SK-N-MC (cell line): Measurements from ENCODE around the gene MAGI1.

Source experiments
- DNase-seq: peaks from one replicate; pipeline ENCODE4 v3.0.0-alpha.2; 2011; ENCODE audit warnings: low read depth, low spot score
- H3K27ac ChIP-seq: fragments of 200-600 bp; sonication (generic); 2 replicates; pipeline ENCODE4 v1.5.1; 2016; ENCODE audit warnings: mixed run types
- H3K36me3 ChIP-seq: fragments of 200-600 bp; sonication (generic); 2 replicates; pipeline ENCODE4 v1.6.1; 2017; ENCODE audit warnings: antibody characterized with exemption, low read length, mixed read lengths; ENCODE audit not compliant: insufficient read depth
- H3K4me3 ChIP-seq: fragments of 200-600 bp; sonication (generic); 2 replicates; pipeline ENCODE4 v1.5.1; 2016
- H3K9ac ChIP-seq: fragments of 200-600 bp; sonication (generic); 2 replicates; pipeline ENCODE4 v1.8.0; 2017; ENCODE audit warnings: mixed run types, mixed read lengths; ENCODE audit not compliant: insufficient read length
- H3K9me3 ChIP-seq: fragments of 200-600 bp; sonication (generic); 2 replicates; pipeline ENCODE4 v1.6.1; 2017; ENCODE audit warnings: low read depth, mild to moderate bottlenecking, antibody characterized with exemption, low read length, moderate library complexity, mixed read lengths
- EZH2 ChIP-seq: fragments of 200-600 bp; sonication (generic); IDR thresholded peaks from one replicate; pipeline ENCODE4 v1.6.1; 2017; ENCODE audit warnings: antibody characterized with exemption
- FOXP2 ChIP-seq: optimal IDR thresholded peaks from 2 replicates; pipeline ENCODE3; 2011; ENCODE audit warnings: mild to moderate bottlenecking, moderate library complexity; ENCODE audit not compliant: insufficient read depth; ENCODE audit errors: extremely low read length, control extremely low read depth
- POLR2AphosphoS5 ChIP-seq: IDR thresholded peaks from 2 replicates; pipeline ENCODE4 v1.6.1; 2012; ENCODE audit warnings: mild to moderate bottlenecking, low read depth, low read length, borderline replicate concordance

Gene MAGI1

DNA sequence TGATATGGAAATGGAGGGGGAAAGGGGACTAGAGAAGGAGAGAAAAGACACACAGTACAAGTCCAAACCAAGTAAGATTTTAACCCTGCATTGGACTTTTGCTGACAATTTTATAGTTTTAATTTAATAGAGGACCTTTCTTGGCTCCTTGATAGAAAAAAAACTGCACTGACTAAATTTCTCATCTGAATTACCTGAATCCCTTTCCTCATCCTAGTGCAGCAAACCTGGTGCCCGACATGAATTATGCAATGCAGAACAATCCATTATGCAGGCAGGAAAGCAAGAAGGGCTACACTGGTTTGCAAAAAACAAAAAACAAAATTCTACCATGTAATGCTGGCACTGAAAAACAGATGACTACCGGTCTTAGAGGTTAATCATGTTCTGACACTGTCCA, 15.5 kb downstream of the MAGI1 start:
- no peak for TF ChIP-seq FOXP2
- no peak for TF ChIP-seq EZH2
- no peak for TF ChIP-seq POLR2AphosphoS5
- Histone ChIP-seq H3K4me3 (no peak overlapping the region), H3K36me3 (no peaks in the 10 kb centered on the region), H3K9ac (no peak overlapping the region), H3K9me3 (no peaks in the 10 kb centered on the region), H3K27ac (no peak overlapping the region)
- DNase-seq, result no peak

DNA sequence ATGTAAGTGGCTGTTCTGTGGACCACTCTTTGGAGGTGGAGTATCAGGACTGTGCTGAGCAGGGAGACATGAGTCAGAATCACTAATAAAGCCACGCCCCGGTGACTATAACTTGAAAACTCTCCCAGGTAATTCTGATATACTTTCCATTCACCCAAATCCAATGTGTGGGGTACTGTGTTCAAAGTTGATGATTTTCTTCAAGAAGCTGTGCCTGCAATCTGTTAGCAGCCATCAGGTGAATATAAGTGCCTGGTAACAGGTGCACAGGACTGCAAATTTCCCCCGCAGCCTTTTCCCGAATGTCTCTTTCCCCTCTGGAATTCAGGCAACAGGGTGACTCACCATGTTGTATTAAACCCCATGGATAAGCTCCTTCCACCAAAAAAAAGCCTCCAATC, 17.0 kb downstream of the MAGI1 start:
- Histone ChIP-seq H3K36me3 (no peaks in the 10 kb centered on the region), H3K4me3 (no peak overlapping the region), H3K27ac (no peak overlapping the region), H3K9ac (no peak overlapping the region), H3K9me3 (no peaks in the 10 kb centered on the region)
- TF ChIP-seq POLR2AphosphoS5 (no peak), FOXP2 (no peak), EZH2 (no peak)
- DNase-seq, result no peak

DNA sequence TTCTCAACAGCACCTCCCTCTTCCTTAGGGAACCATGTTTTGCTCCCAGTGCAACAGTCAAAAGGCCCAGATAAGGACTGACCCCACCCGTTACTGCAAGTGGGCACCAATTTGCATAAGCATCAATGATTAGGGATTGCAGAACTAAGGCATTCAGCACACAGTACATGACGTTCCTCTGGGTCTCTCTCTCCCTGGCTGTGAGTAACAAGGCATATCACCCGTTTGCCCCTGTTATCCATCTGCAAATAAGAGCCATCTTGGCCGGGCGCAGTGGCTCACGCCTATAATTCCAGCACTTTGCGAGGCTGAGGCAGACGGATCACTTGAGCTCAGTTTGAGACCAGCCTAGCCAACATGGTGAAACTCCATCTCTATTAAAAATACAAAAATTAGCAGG, 18.8 kb downstream of the MAGI1 start:
- no peak for DNase-seq
- Histone ChIP-seq H3K4me3 (no peak overlapping the region), H3K27ac (no peak overlapping the region), H3K36me3 (no peaks in the 10 kb centered on the region), H3K9me3 (no peaks in the 10 kb centered on the region), H3K9ac (no peak overlapping the region)
- TF ChIP-seq EZH2, result no peak
- no peak for TF ChIP-seq FOXP2
- TF ChIP-seq POLR2AphosphoS5, result no peak

DNA sequence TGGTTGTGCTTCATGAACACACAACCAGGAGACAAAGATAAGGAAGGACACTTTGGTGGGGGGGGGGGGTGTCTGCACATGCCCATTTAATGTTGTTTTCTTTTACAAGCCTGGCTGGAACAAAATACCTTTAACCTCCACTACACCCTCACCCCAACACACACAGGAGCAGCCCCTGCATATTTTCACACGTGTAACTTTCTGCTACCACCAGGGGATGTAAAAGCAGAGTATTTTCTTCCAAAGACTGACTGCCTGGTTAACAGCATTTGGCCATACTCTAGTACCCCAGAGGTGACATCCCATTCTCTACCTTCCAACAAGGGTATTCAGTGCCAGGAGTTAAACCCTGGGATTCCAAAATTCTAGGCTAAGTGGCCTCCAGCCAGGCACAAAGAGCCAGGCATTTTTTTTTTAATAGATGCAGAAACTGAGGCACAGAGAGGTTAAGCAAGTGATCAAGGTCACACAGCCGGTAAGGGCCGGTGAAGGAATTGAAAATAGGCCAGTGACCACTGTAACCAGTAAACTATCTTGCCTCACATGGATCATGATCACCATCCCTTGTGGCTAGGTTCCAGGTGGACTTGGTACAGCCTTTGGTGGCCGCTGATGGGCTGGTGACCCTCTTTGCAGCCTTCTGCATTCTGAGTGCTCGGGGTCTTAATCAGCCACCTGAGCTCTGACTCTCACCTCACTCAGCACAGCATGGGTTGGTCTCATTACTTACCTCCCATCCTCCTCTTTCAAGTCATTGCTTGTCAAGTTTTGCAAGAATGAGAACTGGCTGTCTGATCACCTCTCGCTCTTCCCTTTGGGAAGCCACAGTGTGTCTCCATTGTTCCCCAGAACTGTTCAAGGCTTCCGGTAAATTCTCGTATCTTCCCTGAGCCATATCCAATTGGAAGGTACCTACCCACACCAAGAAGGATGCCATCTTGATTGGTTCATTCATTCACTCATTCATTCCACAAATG, 20.4 kb downstream of the MAGI1 start:
- Histone ChIP-seq H3K27ac (no peak overlapping the region), H3K36me3 (no peaks in the 10 kb centered on the region), H3K4me3 (no peak overlapping the region), H3K9ac (no peak overlapping the region), H3K9me3 (no peaks in the 10 kb centered on the region)
- DNase-seq, result no peak
- no peak for TF ChIP-seq POLR2AphosphoS5
- no peak for TF ChIP-seq EZH2
- TF ChIP-seq FOXP2, result no peak

DNA sequence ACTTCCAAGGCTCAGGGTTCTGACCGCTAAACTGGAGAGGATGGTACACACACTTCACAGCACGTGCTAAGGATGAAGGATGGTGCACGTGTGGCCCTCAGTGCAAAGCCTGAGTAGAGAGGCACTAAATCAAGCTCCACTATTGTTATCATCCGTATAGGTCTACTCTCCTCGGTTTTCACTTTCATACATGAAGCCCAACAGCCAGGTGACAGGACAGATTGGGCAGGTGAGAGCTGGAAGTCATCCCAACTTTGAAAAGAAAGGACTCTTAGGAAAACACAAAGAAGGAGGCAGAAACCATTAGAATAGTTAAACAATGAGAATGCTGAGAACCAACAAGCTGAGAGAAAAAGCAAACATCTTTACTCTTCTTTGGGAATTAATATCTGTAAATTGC, 21.1 kb downstream of the MAGI1 start:
- no peak for TF ChIP-seq POLR2AphosphoS5
- TF ChIP-seq EZH2, result no peak
- TF ChIP-seq FOXP2, result no peak
- Histone ChIP-seq H3K36me3 (no peaks in the 10 kb centered on the region), H3K27ac (no peak overlapping the region), H3K9ac (no peak overlapping the region), H3K4me3 (no peak overlapping the region), H3K9me3 (no peaks in the 10 kb centered on the region)
- DNase-seq, result no peak

DNA sequence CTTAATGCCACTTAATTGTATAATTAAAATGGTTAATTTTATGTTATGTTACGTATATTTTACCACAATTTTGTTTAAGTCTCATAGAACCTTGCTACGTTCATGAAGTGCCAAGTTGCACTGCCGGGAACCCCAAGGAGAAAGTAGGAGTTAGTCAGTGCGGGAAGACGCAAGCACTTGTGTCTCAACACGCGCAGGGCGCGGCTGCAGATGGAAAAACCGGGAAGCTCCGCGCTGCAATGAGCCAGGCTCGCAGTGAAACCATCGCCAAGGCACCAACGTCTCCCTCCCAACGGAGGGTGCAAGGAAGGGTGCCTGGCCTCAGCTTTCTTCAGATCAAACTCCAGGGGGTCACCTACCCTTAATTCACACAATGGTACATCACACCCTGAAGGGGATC, 21.6 kb downstream of the MAGI1 start:
- H3K9me3 ChIP-seq, result no peaks in the 10 kb centered on the region
- DNase-seq, result no peak
- no peak overlapping the region for H3K9ac ChIP-seq
- H3K27ac ChIP-seq, result no peak overlapping the region
- no peak overlapping the region for H3K4me3 ChIP-seq
- no peak for TF ChIP-seq FOXP2
- no peak for TF ChIP-seq EZH2
- TF ChIP-seq POLR2AphosphoS5, result no peak
- H3K36me3 ChIP-seq, result no peaks in the 10 kb centered on the region

DNA sequence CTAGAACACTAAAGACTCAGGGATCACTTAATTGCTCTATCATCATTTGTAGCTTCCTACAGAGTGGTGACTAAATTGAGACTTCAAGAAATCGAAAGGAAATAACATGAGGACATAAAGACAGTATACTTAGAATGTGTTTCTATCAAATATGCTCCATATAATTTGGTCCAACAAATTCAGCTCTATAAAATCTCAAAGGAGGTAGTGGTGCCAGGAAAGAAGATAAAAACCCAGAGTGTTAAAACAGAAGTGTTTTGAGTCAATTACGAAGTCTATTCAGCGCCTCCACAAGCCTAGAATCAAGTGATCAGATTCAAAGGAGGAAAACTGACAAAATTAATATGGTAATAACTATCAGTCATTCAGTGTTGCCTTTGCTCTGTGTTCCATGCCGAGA, 22.9 kb downstream of the MAGI1 start:
- no peak overlapping the region for H3K27ac ChIP-seq

DNA sequence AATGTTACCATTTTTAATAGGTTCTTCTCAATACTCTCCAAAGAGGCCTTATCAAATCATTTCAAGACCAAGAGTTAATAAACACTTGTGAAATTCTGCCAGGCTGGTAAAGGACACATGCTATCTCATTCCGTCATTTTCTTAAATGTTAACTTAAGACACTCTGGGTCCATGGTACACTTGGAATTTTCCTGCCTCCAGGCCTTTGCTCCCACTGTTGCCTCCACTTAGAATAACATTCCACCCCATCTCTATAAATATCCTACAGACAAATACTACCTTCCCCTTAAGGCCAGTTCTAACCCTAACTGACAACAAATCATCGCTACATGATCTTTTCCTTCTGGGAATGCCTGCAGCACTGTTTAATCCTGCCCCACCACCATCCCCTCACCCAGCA, 24.1 kb downstream of the MAGI1 start:
- H3K4me3 ChIP-seq, result no peak overlapping the region
- H3K36me3 ChIP-seq, result no peaks in the 10 kb centered on the region
- no peak overlapping the region for H3K9ac ChIP-seq
- no peak overlapping the region for H3K27ac ChIP-seq
- no peaks in the 10 kb centered on the region for H3K9me3 ChIP-seq
- no peak for DNase-seq
- no peak for TF ChIP-seq EZH2
- no peak for TF ChIP-seq POLR2AphosphoS5
- no peak for TF ChIP-seq FOXP2

More for the DNA sequence above, 22.9 kb downstream of the MAGI1 start:
- H3K9me3 ChIP-seq, result no peaks in the 10 kb centered on the region
- no peak overlapping the region for H3K9ac ChIP-seq
- H3K4me3 ChIP-seq, result no peak overlapping the region
- TF ChIP-seq FOXP2, result no peak
- no peak for TF ChIP-seq POLR2AphosphoS5
- no peak for TF ChIP-seq EZH2
- no peaks in the 10 kb centered on the region for H3K36me3 ChIP-seq
- DNase-seq, result no peak
